GM21423 (cell line): ENCODE measurements around the gene CMSS1.

Experiments used
- ATAC-seq: cut with Tn5 transposase; IDR thresholded peaks from one replicate; pipeline ENCODE4 v1.9.1; 2021; ENCODE audit warnings: mild to moderate bottlenecking, moderate library complexity; ENCODE audit not compliant: unreplicated experiment

CMSS1 gene

GRCh38 chr3:100124201-100124761 lies 306.6 kb downstream of the CMSS1 start:
- ATAC-seq: no peak

GRCh38 chr3:100125161-100125938 lies 307.7 kb downstream of the CMSS1 start:
- no peak for ATAC-seq

DNA sequence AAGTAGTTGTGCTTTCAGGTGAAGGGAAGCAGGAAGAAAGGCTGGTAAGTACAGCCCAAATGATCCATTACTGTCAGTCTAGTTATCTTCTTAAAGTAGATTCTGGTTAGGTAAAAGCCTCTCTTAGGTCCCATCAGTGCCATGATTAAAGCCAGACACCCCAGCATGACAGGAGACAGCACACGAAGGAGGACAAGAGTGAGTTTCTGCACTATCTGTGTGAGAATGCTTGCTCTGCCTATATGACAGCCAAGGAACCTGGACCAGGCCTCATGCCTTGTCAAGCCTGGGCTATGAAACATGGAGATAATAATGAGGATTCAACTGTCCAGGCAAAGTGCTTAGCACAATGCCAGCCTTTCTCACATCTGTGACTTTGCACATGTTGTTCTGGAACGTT lies 310.1 kb downstream of the CMSS1 start:
- ATAC-seq: no peak

DNA sequence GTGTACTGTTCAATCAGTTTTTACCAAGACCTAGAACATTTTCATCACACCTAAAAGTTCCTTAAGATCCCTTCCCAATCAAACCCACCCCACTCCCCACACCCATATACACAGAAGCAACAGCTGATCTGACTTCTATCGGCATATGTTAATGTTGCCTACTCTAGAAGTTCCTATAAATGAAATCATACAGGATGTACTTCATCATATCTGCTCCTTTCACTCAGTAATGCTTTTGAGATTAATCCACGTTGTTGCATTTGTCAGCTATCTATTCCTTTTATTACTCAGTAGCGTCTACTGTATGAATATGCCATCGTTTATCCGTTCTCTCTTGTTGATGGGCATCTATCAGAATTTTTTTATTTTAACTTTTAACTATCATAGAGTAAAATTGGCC lies 310.9 kb downstream of the CMSS1 start:
- ATAC-seq: no peak

DNA sequence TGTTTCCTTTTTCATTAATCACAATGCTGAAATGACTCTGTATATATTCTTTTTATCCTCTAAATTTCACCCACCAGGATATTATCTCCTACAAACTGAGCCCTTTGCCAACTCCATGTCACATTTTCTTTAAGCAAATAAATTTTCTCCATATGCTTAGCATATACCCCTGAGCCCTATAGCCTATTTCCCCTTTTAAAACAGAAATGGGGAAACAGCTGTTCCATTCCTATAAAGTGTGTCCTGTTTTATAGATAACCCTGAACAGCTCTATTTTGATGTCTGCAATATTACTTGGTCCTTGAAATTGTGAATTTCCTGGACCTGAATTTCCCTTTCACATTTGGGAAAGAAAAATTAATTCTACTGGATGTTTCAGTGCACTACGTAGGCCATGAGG lies 312.3 kb downstream of the CMSS1 start:
- ATAC-seq: no peak

DNA sequence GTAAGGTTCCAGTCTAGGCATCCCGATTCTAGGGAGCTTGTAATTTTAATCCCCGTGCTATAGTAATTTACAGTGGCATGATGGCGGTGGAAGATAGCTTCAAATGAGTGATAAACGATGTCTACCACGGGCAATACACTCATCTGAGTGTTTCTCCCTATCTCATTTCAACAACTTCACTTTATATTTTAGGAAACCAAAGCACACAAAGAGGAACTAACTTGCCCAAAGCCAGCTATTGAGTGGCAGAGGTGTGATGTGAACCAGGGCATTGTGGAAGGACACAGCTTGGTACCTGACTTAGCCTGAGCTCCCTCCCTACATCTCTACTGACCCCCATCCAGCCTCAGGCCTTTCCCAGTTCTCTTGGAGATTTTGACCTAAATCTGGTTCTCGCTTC lies 313.6 kb downstream of the CMSS1 start:
- ATAC-seq: no peak

GRCh38 chr3:100136921-100137320 lies 319.3 kb downstream of the CMSS1 start:
- ATAC-seq: no peak

DNA sequence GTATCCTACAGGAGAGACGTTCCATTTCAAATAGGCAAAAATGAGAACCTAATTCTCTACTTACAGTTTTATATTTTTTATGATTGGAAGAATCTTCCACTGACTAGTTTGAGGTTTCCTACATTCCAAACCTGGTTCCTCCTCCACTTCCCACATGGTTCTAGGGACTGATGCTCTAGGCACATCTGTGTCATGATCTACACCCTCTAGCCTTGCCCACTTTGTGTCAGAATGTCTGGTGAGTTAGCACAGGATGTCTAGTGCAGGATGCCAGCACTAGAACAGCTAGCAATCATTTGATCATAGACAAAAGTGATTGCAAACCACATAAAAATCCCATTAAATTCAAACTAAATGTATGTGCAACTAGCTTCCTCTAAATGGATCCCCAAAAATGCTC lies 323.3 kb downstream of the CMSS1 start:
- ATAC-seq: no peak

DNA sequence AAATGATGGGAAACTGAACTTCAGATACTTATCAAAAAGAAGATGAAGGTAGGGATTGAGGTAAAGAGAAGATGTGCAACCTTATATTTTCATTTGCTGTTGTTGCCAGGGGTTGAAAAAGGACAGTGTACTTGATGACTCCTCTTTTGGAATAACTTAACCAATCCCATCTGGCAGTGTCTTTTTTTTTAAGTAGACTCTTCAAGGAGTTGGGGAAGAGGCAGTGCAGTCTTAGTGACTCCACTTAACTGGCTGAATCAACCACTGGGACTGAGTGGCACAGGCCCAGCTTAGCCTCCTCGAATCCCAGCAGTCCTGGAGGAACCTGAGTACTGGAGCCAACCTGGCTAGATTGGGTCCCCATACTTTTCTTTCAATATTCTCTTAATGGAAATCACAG lies 323.9 kb downstream of the CMSS1 start:
- no peak for ATAC-seq

DNA sequence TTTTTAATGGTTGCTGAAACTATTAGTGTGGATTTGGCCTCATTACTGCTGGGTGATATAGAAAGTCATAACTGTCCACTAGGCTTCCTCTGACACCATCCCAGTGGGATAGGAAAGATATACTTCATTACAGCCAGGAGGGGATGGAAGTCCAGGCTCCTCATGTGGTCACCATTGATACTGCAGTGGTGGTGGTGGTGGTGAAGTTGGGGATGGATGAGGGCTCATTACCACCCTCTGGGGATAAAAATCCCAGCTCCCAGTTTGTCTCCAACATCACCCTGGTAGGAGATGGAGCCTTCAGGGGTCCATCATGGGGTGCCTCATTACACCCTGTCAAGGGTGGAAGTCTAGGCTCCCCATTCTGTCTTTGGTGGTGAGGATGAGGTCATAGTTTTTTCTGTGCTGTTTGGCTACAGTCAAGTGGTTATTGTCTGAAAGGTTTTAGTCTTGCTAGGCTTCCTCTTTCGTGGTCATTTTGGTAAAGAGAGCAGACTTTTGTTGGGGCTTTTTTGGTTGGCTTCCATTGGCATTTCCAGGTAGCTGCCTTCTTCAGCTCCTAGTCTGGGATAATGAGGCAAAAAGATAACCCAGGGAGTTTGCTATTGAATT lies 326.7 kb downstream of the CMSS1 start:
- peak; percentile 91 for ATAC-seq

DNA sequence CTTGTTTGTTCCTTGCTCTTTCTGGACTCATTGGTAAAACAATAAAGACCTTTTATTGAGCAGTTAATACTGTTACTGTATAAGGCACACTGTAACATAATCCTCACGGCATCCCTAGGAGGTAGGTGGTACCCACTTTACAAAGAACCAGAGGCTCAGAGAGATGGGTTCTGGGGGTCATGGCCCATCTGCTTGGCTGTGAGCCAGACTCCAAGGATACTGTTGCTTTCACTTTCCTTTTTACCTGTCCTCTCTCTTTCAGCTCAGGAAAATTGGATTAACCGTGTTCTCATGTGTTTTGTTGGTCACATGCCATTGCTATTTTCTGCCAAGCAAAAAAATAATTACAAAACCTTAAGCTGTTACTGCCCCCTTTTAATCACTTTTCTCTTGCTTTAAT lies 331.5 kb downstream of the CMSS1 start:
- ATAC-seq: no peak

GRCh38 chr3:100149713-100150415 lies 332.2 kb downstream of the CMSS1 start:
- ATAC-seq: no peak

- ATAC-seq: no peak
These were observed 332.8 kb downstream of the CMSS1 start for GRCh38 chr3:100150473-100150872.

GRCh38 chr3:100151024-100151707 lies 333.5 kb downstream of the CMSS1 start:
- no peak for ATAC-seq

DNA sequence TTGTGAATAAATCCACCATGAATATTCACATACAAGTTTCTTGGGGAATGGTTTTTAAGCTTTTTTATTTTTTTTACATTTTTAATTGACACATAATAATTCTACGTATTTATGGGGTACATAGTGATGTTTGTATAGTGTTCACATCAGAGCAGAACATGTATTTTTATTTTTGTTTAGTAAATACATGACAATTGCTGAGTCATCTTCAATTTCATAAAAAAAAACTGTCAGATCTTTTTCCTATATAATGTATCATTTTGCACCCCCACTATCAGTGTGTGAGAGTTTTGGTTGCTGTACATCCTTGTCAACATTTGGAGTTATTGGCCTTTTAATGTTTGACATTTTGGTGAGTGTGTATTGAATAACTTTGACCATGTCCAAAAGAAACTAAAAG lies 336.5 kb downstream of the CMSS1 start:
- ATAC-seq: no peak

DNA sequence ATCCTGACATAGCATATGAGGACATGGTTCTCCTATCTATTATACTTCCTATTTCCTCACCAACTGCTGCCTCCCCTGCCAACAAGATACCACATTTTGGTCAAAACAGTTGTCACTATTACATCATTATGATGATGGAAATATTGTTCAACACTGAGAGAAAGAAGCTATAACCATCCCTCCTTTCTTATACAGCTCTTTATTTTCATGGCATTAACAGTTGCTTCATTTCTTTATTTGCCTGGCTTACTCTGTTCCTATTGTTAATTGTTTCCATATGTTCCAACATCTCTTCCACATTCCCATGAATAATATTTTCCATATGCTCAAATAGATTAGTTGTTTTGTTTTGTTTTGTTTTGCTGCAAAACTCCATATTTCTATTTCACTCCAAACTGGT lies 337.5 kb downstream of the CMSS1 start:
- no peak for ATAC-seq

DNA sequence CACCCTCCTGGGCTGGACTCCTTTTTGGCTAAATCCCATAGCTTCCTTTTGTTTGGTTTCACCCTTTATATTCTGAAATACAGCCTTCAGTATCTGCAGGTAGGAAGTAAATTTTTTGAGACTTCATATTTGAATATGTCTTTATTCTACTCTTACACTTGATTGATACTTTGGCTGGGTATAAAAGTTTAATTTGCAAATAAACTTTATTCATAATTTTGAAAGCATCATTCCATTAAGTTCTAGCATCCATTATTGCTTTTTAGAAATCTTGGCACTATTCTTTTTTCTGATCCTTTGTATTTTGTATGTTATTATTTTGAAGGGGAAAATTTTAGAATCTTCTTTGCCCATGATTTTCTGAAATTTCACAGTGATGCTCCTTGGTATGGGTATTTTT lies 337.9 kb downstream of the CMSS1 start:
- ATAC-seq: no peak

GRCh38 chr3:100157685-100158084 lies 340.0 kb downstream of the CMSS1 start:
- ATAC-seq: no peak

GRCh38 chr3:100158918-100159330 lies 341.3 kb downstream of the CMSS1 start:
- no peak for ATAC-seq

DNA sequence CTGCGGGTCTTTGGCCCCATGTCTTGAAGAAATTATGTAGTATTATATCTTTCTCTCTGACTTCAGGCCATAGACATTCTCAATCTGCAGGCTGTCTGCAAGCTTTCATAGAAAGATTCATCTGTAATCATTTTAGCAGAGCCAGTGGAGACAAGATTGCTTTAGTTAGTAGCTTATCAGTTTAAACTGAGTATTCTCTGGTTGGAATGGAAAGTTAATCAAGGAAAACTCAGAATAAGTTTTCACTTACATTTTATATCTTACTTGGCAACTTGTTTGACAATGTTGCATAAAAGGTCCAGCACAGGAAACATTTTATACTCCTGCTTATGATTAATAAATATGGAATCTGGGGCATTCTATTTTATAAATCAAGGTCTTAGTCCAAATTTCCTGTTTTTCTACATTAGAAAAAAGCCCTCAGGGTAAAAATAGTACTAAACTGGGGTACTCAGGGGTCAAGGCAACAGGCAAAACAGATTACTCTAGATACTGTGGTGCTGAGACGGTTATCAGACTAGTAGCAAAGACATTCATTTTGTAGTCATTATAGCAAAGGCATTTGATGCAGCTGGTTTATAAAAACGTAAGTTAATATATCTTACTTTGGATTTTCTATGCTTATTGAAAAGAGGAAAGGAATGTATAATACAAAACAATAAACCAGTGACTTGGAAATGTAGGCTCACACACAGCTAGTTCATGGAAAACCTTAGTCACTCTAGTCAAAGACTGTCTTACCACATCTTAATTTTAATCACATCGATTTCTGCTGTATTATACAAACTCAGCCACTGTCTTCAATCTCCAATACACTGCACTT lies 341.9 kb downstream of the CMSS1 start:
- ATAC-seq: no peak
